Measurements from ENCODE around the gene CPD. TPM values are rescaled to one million over a fixed set of nuclear protein-coding genes. Genes with fewer than 3 reads are reported as not detected.

The CPD gene
- total and polyA plus RNA-seq, 9 of the 15 experiments (the other 6 are each of a cell fraction or from before 2014, with no cell fraction given): 4.5 to 24.4 (median 20.4) TPM

DNA sequence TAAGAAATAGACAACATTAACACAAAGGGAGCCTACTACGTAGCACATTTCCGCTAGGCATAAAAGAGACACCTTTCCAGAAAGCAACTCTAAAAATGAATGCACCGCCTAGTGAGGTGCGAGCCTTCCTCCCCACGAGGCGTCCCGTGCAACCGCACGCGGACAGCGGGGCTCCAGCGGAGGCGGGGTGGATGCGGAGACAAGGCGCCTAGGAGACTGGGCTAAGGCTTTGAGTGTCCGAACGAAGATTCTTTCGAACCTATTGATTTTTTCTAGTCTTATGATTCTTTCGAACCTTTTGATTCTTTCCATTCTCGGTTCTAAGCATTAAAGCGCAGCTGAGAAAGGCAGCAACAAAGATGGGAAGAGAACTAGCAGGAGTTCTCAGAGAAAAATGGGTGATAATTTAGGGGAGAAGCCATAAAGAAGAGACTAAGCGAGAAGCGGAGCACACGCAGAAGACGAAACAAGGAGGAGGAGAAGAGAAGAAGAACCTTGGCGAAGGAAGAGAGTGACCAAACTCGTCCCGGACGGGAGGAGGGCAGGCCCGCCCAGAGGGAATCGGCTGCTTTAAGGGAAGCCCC is 394 bp upstream of the CPD start (continued):
- TF ChIP-seq, protein P1, sequence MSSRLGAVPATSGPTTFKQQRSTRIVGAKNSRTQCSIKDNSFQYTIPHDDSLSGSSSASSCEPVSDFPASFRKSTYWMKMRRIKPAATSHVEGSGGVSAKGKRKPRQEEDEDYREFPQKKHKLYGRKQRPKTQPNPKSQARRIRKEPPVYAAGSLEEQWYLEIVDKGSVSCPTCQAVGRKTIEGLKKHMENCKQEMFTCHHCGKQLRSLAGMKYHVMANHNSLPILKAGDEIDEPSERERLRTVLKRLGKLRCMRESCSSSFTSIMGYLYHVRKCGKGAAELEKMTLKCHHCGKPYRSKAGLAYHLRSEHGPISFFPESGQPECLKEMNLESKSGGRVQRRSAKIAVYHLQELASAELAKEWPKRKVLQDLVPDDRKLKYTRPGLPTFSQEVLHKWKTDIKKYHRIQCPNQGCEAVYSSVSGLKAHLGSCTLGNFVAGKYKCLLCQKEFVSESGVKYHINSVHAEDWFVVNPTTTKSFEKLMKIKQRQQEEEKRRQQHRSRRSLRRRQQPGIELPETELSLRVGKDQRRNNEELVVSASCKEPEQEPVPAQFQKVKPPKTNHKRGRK (tag; IDR thresholded peaks at IDR 0.05): peak; percentile 57
- TF ChIP-seq CC2D1A (IDR thresholded peaks at IDR 0.05): 0 out of 2 replicates have a peak, but pooled peaks have one; percentile 29
- peak; percentile 74; the same call in 1 of the 2 replicates for TF ChIP-seq HDGF (IDR thresholded peaks at IDR 0.05)
- TF ChIP-seq SNIP1 (IDR thresholded peaks at IDR 0.05; ENCODE audit: low read depth): peak; percentile 85
- TF ChIP-seq RB1 (IDR thresholded peaks at IDR 0.05; ENCODE audit: low read depth): no peak
- TF ChIP-seq, protein P2, sequence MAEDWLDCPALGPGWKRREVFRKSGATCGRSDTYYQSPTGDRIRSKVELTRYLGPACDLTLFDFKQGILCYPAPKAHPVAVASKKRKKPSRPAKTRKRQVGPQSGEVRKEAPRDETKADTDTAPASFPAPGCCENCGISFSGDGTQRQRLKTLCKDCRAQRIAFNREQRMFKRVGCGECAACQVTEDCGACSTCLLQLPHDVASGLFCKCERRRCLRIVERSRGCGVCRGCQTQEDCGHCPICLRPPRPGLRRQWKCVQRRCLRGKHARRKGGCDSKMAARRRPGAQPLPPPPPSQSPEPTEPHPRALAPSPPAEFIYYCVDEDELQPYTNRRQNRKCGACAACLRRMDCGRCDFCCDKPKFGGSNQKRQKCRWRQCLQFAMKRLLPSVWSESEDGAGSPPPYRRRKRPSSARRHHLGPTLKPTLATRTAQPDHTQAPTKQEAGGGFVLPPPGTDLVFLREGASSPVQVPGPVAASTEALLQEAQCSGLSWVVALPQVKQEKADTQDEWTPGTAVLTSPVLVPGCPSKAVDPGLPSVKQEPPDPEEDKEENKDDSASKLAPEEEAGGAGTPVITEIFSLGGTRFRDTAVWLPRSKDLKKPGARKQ (CRISPR knock-in tag; IDR thresholded peaks at IDR 0.05): peak; percentile 97
- 0 out of 2 replicates have a peak, but pooled peaks have one; percentile 23 for TF ChIP-seq MIER1 (IDR thresholded peaks at IDR 0.05; ENCODE audit: low read depth)
- TF ChIP-seq, protein P3, sequence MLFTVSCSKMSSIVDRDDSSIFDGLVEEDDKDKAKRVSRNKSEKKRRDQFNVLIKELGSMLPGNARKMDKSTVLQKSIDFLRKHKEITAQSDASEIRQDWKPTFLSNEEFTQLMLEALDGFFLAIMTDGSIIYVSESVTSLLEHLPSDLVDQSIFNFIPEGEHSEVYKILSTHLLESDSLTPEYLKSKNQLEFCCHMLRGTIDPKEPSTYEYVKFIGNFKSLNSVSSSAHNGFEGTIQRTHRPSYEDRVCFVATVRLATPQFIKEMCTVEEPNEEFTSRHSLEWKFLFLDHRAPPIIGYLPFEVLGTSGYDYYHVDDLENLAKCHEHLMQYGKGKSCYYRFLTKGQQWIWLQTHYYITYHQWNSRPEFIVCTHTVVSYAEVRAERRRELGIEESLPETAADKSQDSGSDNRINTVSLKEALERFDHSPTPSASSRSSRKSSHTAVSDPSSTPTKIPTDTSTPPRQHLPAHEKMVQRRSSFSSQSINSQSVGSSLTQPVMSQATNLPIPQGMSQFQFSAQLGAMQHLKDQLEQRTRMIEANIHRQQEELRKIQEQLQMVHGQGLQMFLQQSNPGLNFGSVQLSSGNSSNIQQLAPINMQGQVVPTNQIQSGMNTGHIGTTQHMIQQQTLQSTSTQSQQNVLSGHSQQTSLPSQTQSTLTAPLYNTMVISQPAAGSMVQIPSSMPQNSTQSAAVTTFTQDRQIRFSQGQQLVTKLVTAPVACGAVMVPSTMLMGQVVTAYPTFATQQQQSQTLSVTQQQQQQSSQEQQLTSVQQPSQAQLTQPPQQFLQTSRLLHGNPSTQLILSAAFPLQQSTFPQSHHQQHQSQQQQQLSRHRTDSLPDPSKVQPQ (CRISPR knock-in tag; IDR thresholded peaks at IDR 0.05; ENCODE audit: borderline replicate concordance): no peak
- TF ChIP-seq DPF2 (IDR thresholded peaks at IDR 0.05): 0 out of 2 replicates have a peak, but pooled peaks have one; percentile 41
- TF ChIP-seq, protein P4, sequence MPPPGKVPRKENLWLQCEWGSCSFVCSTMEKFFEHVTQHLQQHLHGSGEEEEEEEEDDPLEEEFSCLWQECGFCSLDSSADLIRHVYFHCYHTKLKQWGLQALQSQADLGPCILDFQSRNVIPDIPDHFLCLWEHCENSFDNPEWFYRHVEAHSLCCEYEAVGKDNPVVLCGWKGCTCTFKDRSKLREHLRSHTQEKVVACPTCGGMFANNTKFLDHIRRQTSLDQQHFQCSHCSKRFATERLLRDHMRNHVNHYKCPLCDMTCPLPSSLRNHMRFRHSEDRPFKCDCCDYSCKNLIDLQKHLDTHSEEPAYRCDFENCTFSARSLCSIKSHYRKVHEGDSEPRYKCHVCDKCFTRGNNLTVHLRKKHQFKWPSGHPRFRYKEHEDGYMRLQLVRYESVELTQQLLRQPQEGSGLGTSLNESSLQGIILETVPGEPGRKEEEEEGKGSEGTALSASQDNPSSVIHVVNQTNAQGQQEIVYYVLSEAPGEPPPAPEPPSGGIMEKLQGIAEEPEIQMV (tag; conservative IDR thresholded peaks at IDR 0.05; ENCODE audit: low read depth): 0 out of 2 replicates have a peak, but pooled peaks have one; percentile 19
- TF ChIP-seq, protein P5, sequence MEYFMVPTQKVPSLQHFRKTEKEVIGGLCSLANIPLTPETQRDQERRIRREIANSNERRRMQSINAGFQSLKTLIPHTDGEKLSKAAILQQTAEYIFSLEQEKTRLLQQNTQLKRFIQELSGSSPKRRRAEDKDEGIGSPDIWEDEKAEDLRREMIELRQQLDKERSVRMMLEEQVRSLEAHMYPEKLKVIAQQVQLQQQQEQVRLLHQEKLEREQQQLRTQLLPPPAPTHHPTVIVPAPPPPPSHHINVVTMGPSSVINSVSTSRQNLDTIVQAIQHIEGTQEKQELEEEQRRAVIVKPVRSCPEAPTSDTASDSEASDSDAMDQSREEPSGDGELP (CRISPR knock-in tag; IDR thresholded peaks at IDR 0.05; ENCODE audit: borderline replicate concordance): 0 out of 2 replicates have a peak, but pooled peaks have one; percentile 8
- TF ChIP-seq SP2 (IDR thresholded peaks at IDR 0.05; ENCODE audit: extremely low read depth, low read depth, low read length, poor library complexity, severe bottlenecking): no peak
- no peak for TF ChIP-seq U2AF2 (optimal IDR thresholded peaks at IDR 0.05; ENCODE audit: low read depth, low read length)
- no peak for TF ChIP-seq CBFB (CRISPR knock-in tag; IDR thresholded peaks at IDR 0.05)
- TF ChIP-seq, protein P6, sequence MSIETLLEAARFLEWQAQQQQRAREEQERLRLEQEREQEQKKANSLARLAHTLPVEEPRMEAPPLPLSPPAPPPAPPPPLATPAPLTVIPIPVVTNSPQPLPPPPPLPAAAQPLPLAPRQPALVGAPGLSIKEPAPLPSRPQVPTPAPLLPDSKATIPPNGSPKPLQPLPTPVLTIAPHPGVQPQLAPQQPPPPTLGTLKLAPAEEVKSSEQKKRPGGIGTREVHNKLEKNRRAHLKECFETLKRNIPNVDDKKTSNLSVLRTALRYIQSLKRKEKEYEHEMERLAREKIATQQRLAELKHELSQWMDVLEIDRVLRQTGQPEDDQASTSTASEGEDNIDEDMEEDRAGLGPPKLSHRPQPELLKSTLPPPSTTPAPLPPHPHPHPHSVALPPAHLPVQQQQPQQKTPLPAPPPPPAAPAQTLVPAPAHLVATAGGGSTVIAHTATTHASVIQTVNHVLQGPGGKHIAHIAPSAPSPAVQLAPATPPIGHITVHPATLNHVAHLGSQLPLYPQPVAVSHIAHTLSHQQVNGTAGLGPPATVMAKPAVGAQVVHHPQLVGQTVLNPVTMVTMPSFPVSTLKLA (conservative IDR thresholded peaks at IDR 0.05): no peak
